Measurements from ENCODE around the gene PSMG2. TPM values are rescaled to one million over a fixed set of nuclear protein-coding genes. Genes with fewer than 3 reads are reported as not detected.

PSMG2 gene
- total and polyA plus RNA-seq, 9 of the 15 experiments (the other 6 are each of a cell fraction or from before 2014, with no cell fraction given), result 59.9 to 271 (median 111) TPM

- TF ChIP-seq PCBP2 (IDR thresholded peaks at IDR 0.05; ENCODE audit: low read depth, low read length, poor library complexity, severe bottlenecking), result no peak
- no peak for TF ChIP-seq ID3 (CRISPR knock-in tag; IDR thresholded peaks at IDR 0.05)
- peak; percentile 95 for TF ChIP-seq ID3 (tag; IDR thresholded peaks at IDR 0.05)
- no peak for TF ChIP-seq ZNF146 (CRISPR knock-in tag; IDR thresholded peaks at IDR 0.05; ENCODE audit: unreplicated experiment)
- no peak for TF ChIP-seq ZNF121 (CRISPR knock-in tag; conservative IDR thresholded peaks at IDR 0.05)
- no peak for TF ChIP-seq ZNF212 (CRISPR knock-in tag; IDR thresholded peaks at IDR 0.05)
- TF ChIP-seq HLTF (IDR thresholded peaks at IDR 0.05), result no peak
- no peak for TF ChIP-seq NR0B1 (IDR thresholded peaks at IDR 0.05; ENCODE audit: partially characterized antibody)
- no peak for TF ChIP-seq ZNF280B (CRISPR knock-in tag; IDR thresholded peaks at IDR 0.05)
- TF ChIP-seq ZNF41 (CRISPR knock-in tag; conservative IDR thresholded peaks at IDR 0.05), result no peak
- no peak for TF ChIP-seq SPI1 (IDR thresholded peaks at IDR 0.05; ENCODE audit: borderline replicate concordance, low read depth, low read length)
- TF ChIP-seq NR2F6 (CRISPR knock-in tag; IDR thresholded peaks at IDR 0.05), result no peak
- TF ChIP-seq ZNF609 (CRISPR knock-in tag; IDR thresholded peaks at IDR 0.05; ENCODE audit: borderline replicate concordance), result no peak
- TF ChIP-seq THAP12 (CRISPR knock-in tag; IDR thresholded peaks at IDR 0.05), result no peak
- TF ChIP-seq RBM22 (IDR thresholded peaks at IDR 0.05; ENCODE audit: low read depth, low read length, poor library complexity, severe bottlenecking), result no peak
- TF ChIP-seq E2F5 (CRISPR knock-in tag; IDR thresholded peaks at IDR 0.05), result no peak
- no peak for TF ChIP-seq NCOR1 (IDR thresholded peaks at IDR 0.05)
- TF ChIP-seq ZNF764 (CRISPR knock-in tag; IDR thresholded peaks at IDR 0.05; ENCODE audit: low read depth), result peak; percentile 89
Measured at GRCh38 chr18:12766986-12767433, 64.2 kb downstream of the PSMG2 start (continued).

All from K562 (cell line).